BLaER1 treated with 17β-estradiol and CSF1 and Interleukin-3, amounts not matched to agents 10 nM and 100 nM (cell line): ENCODE results near the gene ATF6.
"Not testable (repeated sequence)": the region's sequence is repeated elsewhere in the genome, so short reads cannot be mapped to it uniquely, and the experiment has no call there.

Experiments
- H3K27ac ChIP-seq, 11 experiments: shearing (Covaris generic); formaldehyde crosslinking; 2 replicates each; pipeline ENCODE4 v1.8.1; 2022
- H3K27me3 ChIP-seq, 11 experiments: shearing (Covaris generic); formaldehyde crosslinking; 2 replicates each; pipeline ENCODE4 v1.8.1; 2022
- H3K36me3 ChIP-seq, 11 experiments: shearing (Covaris generic); formaldehyde crosslinking; 2 replicates each; pipeline ENCODE4 v1.8.1; 2022
- H3K4me1 ChIP-seq, 10 experiments: shearing (Covaris generic); formaldehyde crosslinking; 2 replicates each; pipeline ENCODE4 v1.8.1; 2022
- H3K4me2 ChIP-seq, 11 experiments: shearing (Covaris generic); formaldehyde crosslinking; 2 replicates each; pipeline ENCODE4 v1.8.1; 2022
- H3K4me3 ChIP-seq, 10 experiments: shearing (Covaris generic); formaldehyde crosslinking; 2 replicates each; pipeline ENCODE4 v1.8.1; 2022
- H3K9ac ChIP-seq, 11 experiments: shearing (Covaris generic); formaldehyde crosslinking; 2 replicates each; pipeline ENCODE4 v1.8.1; 2022
- H3K9me3 ChIP-seq, 11 experiments: shearing (Covaris generic); formaldehyde crosslinking; replicated peaks in 1 of 11; 2 replicates each; pipeline ENCODE4 v1.8.1; 2022
- H4K20me1 ChIP-seq, 11 experiments: shearing (Covaris generic); formaldehyde crosslinking; 2 replicates each; pipeline ENCODE4 v1.8.1; 2022
- Cebpa-rat ChIP-seq, 11 experiments: shearing (Covaris generic); IDR thresholded peaks; 2 replicates each; pipeline ENCODE4 v1.8.1; 2022

Gene ATF6

GRCh38 chr1:161740921-161741320 lies 25.2 kb upstream of the ATF6 start:
- TF ChIP-seq Cebpa-rat (IDR thresholded peaks at IDR 0.05) = no peak
- Histone ChIP-seq H3K9me3 (no peaks in the 10 kb centered on the region), H3K4me3 (no peak overlapping the region), H3K27me3 (peaks cover 0 to 25% (median 0%) of the 10 kb centered on the region in 11 experiments; a peak in 7 of 22 replicates), H3K4me1 (peaks cover 26 to 55% (median 37%) of the 10 kb centered on the region in 10 experiments), H3K27ac (peak overlapping the region in 9 of 11 experiments; percentile 29 to 61 (median 48); a peak in 14 of 22 replicates), H4K20me1 (no peaks in the 10 kb centered on the region), H3K9ac (peak overlapping the region in 8 of 11 experiments; percentile 1 to 43 (median 20); a peak in 7 of 22 replicates), H3K4me2 (peak overlapping the region; percentile 67 to 89 (median 80)), H3K36me3 (no peaks in the 10 kb centered on the region)

GRCh38 chr1:161743231-161743630 lies 22.9 kb upstream of the ATF6 start:
- Histone ChIP-seq H4K20me1 (no peaks in the 10 kb centered on the region), H3K4me1 (peaks cover 26 to 60% (median 37%) of the 10 kb centered on the region in 10 experiments), H3K9ac (no peak overlapping the region), H3K27ac (peak overlapping the region in 1 of 11 experiments; percentile 59; a peak in 1 of 22 replicates), H3K36me3 (no peaks in the 10 kb centered on the region), H3K4me2 (peak overlapping the region in 3 of 11 experiments; percentile 54 to 73 (median 63); a peak in 3 of 22 replicates), H3K9me3 (no peaks in the 10 kb centered on the region), H3K27me3 (peaks cover 0 to 4% (median 0%) of the 10 kb centered on the region in 11 experiments; a peak in 1 of 22 replicates), H3K4me3 (no peak overlapping the region)
- TF ChIP-seq Cebpa-rat (IDR thresholded peaks at IDR 0.05) = no peak

GRCh38 chr1:161747801-161748200 lies 18.3 kb upstream of the ATF6 start:
- peaks cover 11 to 56% (median 25%) of the 10 kb centered on the region in 10 experiments for H3K4me1 ChIP-seq
- H3K9me3 ChIP-seq = no peaks in the 10 kb centered on the region
- peaks cover 15 to 20% (median 19%) of the 10 kb centered on the region in 11 experiments for H3K36me3 ChIP-seq
- H3K4me2 ChIP-seq = peak overlapping the region in 3 of 11 experiments; percentile 24 to 73 (median 70); a peak in 5 of 22 replicates
- H3K4me3 ChIP-seq = no peak overlapping the region
- no peak for TF ChIP-seq Cebpa-rat (IDR thresholded peaks at IDR 0.05)
- H3K27ac ChIP-seq = no peak overlapping the region
- peaks cover 8 to 24% (median 17%) of the 10 kb centered on the region in 11 experiments; a peak in 20 of 22 replicates for H4K20me1 ChIP-seq
- H3K9ac ChIP-seq = no peak overlapping the region
- no peaks in the 10 kb centered on the region for H3K27me3 ChIP-seq

- TF ChIP-seq Cebpa-rat (IDR thresholded peaks at IDR 0.05) = no peak
- peaks cover 11 to 39% (median 21%) of the 10 kb centered on the region in 10 experiments for H3K4me1 ChIP-seq
- peaks cover 8 to 35% (median 19%) of the 10 kb centered on the region in 11 experiments; a peak in 20 of 22 replicates for H4K20me1 ChIP-seq
- H3K36me3 ChIP-seq = peaks cover 35 to 39% (median 38%) of the 10 kb centered on the region in 11 experiments
- H3K4me3 ChIP-seq = peak within 1 kb of the TSS; percentile 76 to 94 (median 91)
- no peaks in the 10 kb centered on the region for H3K27me3 ChIP-seq
- peaks cover 0 to 13% (median 4%) of the 10 kb centered on the region in 11 experiments; a peak in 8 of 22 replicates for H3K9me3 ChIP-seq
- peak within 1 kb of the TSS; percentile 87 to 97 (median 94) for H3K4me2 ChIP-seq
- peak within 1 kb of the TSS; percentile 54 to 95 (median 91) for H3K27ac ChIP-seq
- peak within 1 kb of the TSS; percentile 82 to 94 (median 92) for H3K9ac ChIP-seq
These were observed 16.4 kb upstream of the ATF6 start, which contains the start of gene DUSP12 for GRCh38 chr1:161749509-161750407. DUSP12 (plus strand) TSS chr1:161749786; CDS start chr1:161749802, 16 bp downstream.

GRCh38 chr1:161763522-161764098 lies 2.5 kb upstream of the ATF6 start:
- Histone ChIP-seq H3K9me3 (no peaks in the 10 kb centered on the region), H3K4me2 (no peak overlapping the region; a peak in 1 of 22 replicates), H3K4me3 (no peak overlapping the region), H4K20me1 (peaks cover 0 to 8% (median 0%) of the 10 kb centered on the region in 11 experiments; a peak in 3 of 22 replicates), H3K9ac (no peak overlapping the region), H3K4me1 (peaks cover 16 to 29% (median 18%) of the 10 kb centered on the region in 10 experiments), H3K27ac (no peak overlapping the region), H3K36me3 (peaks cover 11 to 22% (median 14%) of the 10 kb centered on the region in 11 experiments; a peak in 21 of 22 replicates), H3K27me3 (no peaks in the 10 kb centered on the region)
- no peak for TF ChIP-seq Cebpa-rat (IDR thresholded peaks at IDR 0.05)

GRCh38 chr1:161768461-161768860 lies 2.3 kb downstream of the ATF6 start:
- Histone ChIP-seq H3K27ac (no peak overlapping the region), H3K36me3 (peaks cover 0 to 23% (median 11%) of the 10 kb centered on the region in 11 experiments; a peak in 9 of 22 replicates), H3K4me3 (0 out of 20 replicates have a peak overlapping the region, but pooled peaks of 1 of the 10 experiments have one; percentile 78), H3K4me2 (peak overlapping the region in 10 of 11 experiments; percentile 81 to 97 (median 90); a peak in 18 of 22 replicates), H3K9ac (no peak overlapping the region), H3K27me3 (no peaks in the 10 kb centered on the region), H4K20me1 (peaks cover 0 to 51% (median 0%) of the 10 kb centered on the region in 11 experiments; a peak in 5 of 22 replicates), H3K9me3 (no peaks in the 10 kb centered on the region), H3K4me1 (peaks cover 37 to 64% (median 56%) of the 10 kb centered on the region in 10 experiments)
- TF ChIP-seq Cebpa-rat (IDR thresholded peaks at IDR 0.05) = peak in 1 of 11 experiments; percentile 11; a peak in 1 of 22 replicates

- Histone ChIP-seq H3K4me3 (no peak overlapping the region), H3K9ac (no peak overlapping the region)
These were observed 3.0 kb downstream of the ATF6 start for GRCh38 chr1:161768986-161769672.

GRCh38 chr1:161769673-161770045 lies 3.5 kb downstream of the ATF6 start:
- not testable (repeated sequence) for H3K4me3 ChIP-seq, H3K27me3 ChIP-seq, H3K9ac ChIP-seq, H3K27ac ChIP-seq, H3K9me3 ChIP-seq
- Histone ChIP-seq H3K4me1 (peaks cover 43 to 76% (median 63%) of the 10 kb centered on the region in 10 experiments), H3K4me2 (peak overlapping the region in 3 of 11 experiments; percentile 89 to 97 (median 94); a peak in 5 of 22 replicates), H4K20me1 (peaks cover 0 to 59% (median 0%) of the 10 kb centered on the region in 11 experiments; a peak in 5 of 22 replicates), H3K36me3 (peaks cover 6 to 33% (median 14%) of the 10 kb centered on the region in 11 experiments; a peak in 15 of 22 replicates)

More at GRCh38 chr1:161768986-161769672, 3.0 kb downstream of the ATF6 start:
- Histone ChIP-seq H3K9me3 (no peaks in the 10 kb centered on the region), H3K4me1 (peaks cover 43 to 71% (median 62%) of the 10 kb centered on the region in 10 experiments), H3K36me3 (peaks cover 1 to 28% (median 12%) of the 10 kb centered on the region in 11 experiments; a peak in 12 of 22 replicates), H3K27me3 (no peaks in the 10 kb centered on the region), H3K4me2 (peak overlapping the region in 3 of 11 experiments; percentile 89 to 97 (median 94); a peak in 4 of 22 replicates), H3K27ac (no peak overlapping the region), H4K20me1 (peaks cover 0 to 55% (median 0%) of the 10 kb centered on the region in 11 experiments; a peak in 5 of 22 replicates)
- TF ChIP-seq Cebpa-rat (IDR thresholded peaks at IDR 0.05) = no peak
